Naive B cell (primary cell): ENCODE measurements around the gene LPP. TPM values are rescaled to one million over a fixed set of nuclear protein-coding genes. Genes with fewer than 3 reads are reported as not detected.
A peak's percentile ranks its signal among the peaks of the same experiment; 100 is the strongest.

Source experiments
- ATAC-seq, 2 donors: fragments of 150-1000 bp; cut with Tn5 transposase; 2 replicates each; pipeline ENCODE4 v1.10.0; 2021; ENCODE audit warnings: low read depth in 2 of 2, mild to moderate bottlenecking in 2 of 2, moderate library complexity in 2 of 2
- DNase-seq: peaks from one replicate; pipeline ENCODE4 v3.0.0; 2022
- H3K27ac Mint-ChIP-seq, 6 donors: one replicate each; pipeline ENCODE4 v1.8.0; 2020 to 2022; ENCODE audit warnings: mild to moderate bottlenecking in 6 of 6, mixed read lengths in 6 of 6, moderate library complexity in 5 of 6, inconsistent platforms in 2 of 6
- H3K27me3 Mint-ChIP-seq, 3 donors: one replicate each; pipeline ENCODE4 v1.8.0; 2021 to 2022; ENCODE audit warnings: mixed read lengths in 3 of 3, mild to moderate bottlenecking in 1 of 3
- H3K36me3 Mint-ChIP-seq, 2 donors: one replicate each; pipeline ENCODE4 v1.8.0; 2020 to 2022; ENCODE audit warnings: mixed read lengths in 2 of 2, inconsistent platforms in 1 of 2, mild to moderate bottlenecking in 1 of 2
- H3K4me1 Mint-ChIP-seq, 3 donors: one replicate each; pipeline ENCODE4 v1.8.0; 2020 to 2022; ENCODE audit warnings: mixed read lengths in 3 of 3, inconsistent platforms in 1 of 3, mild to moderate bottlenecking in 1 of 3, moderate library complexity in 1 of 3
- H3K4me3 Mint-ChIP-seq, 8 donors: one replicate each; pipeline ENCODE4 v1.8.0; 2020 to 2022; ENCODE audit warnings: mild to moderate bottlenecking in 8 of 8, mixed read lengths in 8 of 8, moderate library complexity in 8 of 8, inconsistent platforms in 2 of 8
- H3K9me3 Mint-ChIP-seq, 7 donors: one replicate each; pipeline ENCODE4 v1.8.0; 2020 to 2022; ENCODE audit warnings: mixed read lengths in 7 of 7, mild to moderate bottlenecking in 5 of 7, inconsistent platforms in 2 of 7, moderate library complexity in 1 of 7
- polyA plus RNA-seq, 6 donors: library from polyadenylated mRNA; unstranded; fragments of 300-500 nt; fragmentation: Illumina TruSeq; gene quantifications; one replicate each; pipeline ENCODE4 v1.2.3, GENCODE V29; 2021; ENCODE audit warnings: low read depth in 6 of 6

Gene LPP
- polyA plus RNA-seq, 6 donors from 2014 or later = 9.6 to 58.6 (median 25.4) TPM

- no peak for ATAC-seq
- Mint-ChIP-seq H3K4me1 (peaks cover 18 to 38% (median 27%) of the 10 kb centered on the region in 3 donors), H3K27me3 (no peaks in the 10 kb centered on the region), H3K9me3 (peaks cover 0 to 3% (median 0%) of the 10 kb centered on the region in 7 donors), H3K4me3 (no peak overlapping the region), H3K36me3 (peaks cover 6 to 27% of the 10 kb centered on the region in 2 donors), H3K27ac (no peak overlapping the region)
- DNase-seq = no peak
Observed at GRCh38 chr3:188473045-188473444, 319.1 kb downstream of the LPP start.

DNA sequence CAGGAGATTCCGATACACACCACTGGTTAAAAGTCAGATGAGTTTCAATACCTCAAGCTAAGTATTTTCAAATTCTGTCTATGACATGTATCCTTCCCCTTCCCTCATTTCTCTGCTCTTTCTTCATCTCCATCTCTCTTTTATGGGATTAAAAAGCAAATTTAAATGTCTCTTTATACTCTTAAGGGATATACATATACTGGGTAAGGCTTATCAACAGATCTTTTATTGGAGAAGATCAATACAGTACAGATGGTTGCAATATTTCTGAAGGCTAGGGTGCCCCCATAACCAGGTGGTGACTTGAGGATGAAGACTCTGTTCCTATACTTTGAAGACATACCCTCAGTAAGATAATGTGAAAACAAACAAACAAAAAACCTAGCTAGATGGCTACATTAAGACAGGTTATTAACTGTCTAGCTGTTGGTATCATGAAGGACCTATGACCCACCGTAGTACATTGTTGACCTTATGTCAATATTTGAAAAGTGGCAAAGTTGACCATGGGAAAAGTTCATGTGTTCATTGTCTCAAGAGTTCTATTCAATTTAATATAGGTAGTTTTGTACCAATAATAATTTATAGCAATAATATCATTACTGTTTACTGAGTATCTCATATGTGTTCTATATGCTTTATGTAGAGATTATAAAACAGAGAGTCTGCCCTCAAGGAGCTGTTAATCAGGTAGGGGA, 319.8 kb downstream of the LPP start:
- DNase-seq = no peak
- H3K27ac Mint-ChIP-seq = peak overlapping the region in 3 of 6 donors; percentile 3 to 69 (median 30)

GRCh38 chr3:188476935-188477334, 323.0 kb downstream of the LPP start:
- Mint-ChIP-seq H3K4me3 (no peak overlapping the region), H3K9me3 (peaks cover 4 to 10% (median 6%) of the 10 kb centered on the region in 7 donors), H3K4me1 (peaks cover 16 to 32% (median 18%) of the 10 kb centered on the region in 3 donors), H3K27ac (peak overlapping the region in 1 of 6 donors; percentile 59), H3K36me3 (peaks cover 10 to 20% of the 10 kb centered on the region in 2 donors), H3K27me3 (no peaks in the 10 kb centered on the region)
- ATAC-seq = no peak
- DNase-seq = no peak

More for the DNA sequence above, 319.8 kb downstream of the LPP start:
- H3K27me3 Mint-ChIP-seq = no peaks in the 10 kb centered on the region
- peaks cover 18 to 38% (median 29%) of the 10 kb centered on the region in 3 donors for H3K4me1 Mint-ChIP-seq
- peaks cover 0 to 3% (median 0%) of the 10 kb centered on the region in 7 donors for H3K9me3 Mint-ChIP-seq
- no peak overlapping the region for H3K4me3 Mint-ChIP-seq
- peaks cover 6 to 21% of the 10 kb centered on the region in 2 donors for H3K36me3 Mint-ChIP-seq
- ATAC-seq = no peak

GRCh38 chr3:188480011-188480410, 326.1 kb downstream of the LPP start:
- DNase-seq (no peak), ATAC-seq (no peak)
- Mint-ChIP-seq H3K27me3 (no peaks in the 10 kb centered on the region), H3K27ac (no peak overlapping the region), H3K4me3 (no peak overlapping the region), H3K36me3 (peaks cover 34 to 35% of the 10 kb centered on the region in 2 donors), H3K4me1 (peaks cover 11 to 20% (median 13%) of the 10 kb centered on the region in 3 donors), H3K9me3 (peaks cover 8 to 16% (median 9%) of the 10 kb centered on the region in 7 donors)

- Mint-ChIP-seq H3K9me3 (peaks cover 8 to 19% (median 14%) of the 10 kb centered on the region in 7 donors), H3K27me3 (no peaks in the 10 kb centered on the region), H3K4me3 (no peak overlapping the region), H3K27ac (no peak overlapping the region), H3K4me1 (peaks cover 5 to 19% (median 12%) of the 10 kb centered on the region in 3 donors), H3K36me3 (peaks cover 39 to 52% of the 10 kb centered on the region in 2 donors)
- ATAC-seq (no peak), DNase-seq (no peak)
Observed at GRCh38 chr3:188482929-188483328, 329.0 kb downstream of the LPP start.

GRCh38 chr3:188486126-188486525, 332.2 kb downstream of the LPP start:
- ATAC-seq (no peak), DNase-seq (no peak)
- peaks cover 39 to 52% of the 10 kb centered on the region in 2 donors for H3K36me3 Mint-ChIP-seq
- H3K27me3 Mint-ChIP-seq = no peaks in the 10 kb centered on the region
- H3K4me1 Mint-ChIP-seq = peaks cover 14 to 36% (median 36%) of the 10 kb centered on the region in 3 donors
- peaks cover 11 to 22% (median 18%) of the 10 kb centered on the region in 7 donors for H3K9me3 Mint-ChIP-seq
- H3K27ac Mint-ChIP-seq = peak overlapping the region in 3 of 6 donors; percentile 12 to 95 (median 89)
- no peak overlapping the region for H3K4me3 Mint-ChIP-seq

GRCh38 chr3:188486952-188487351, 333.0 kb downstream of the LPP start:
- Mint-ChIP-seq H3K27me3 (no peaks in the 10 kb centered on the region), H3K9me3 (peaks cover 5 to 17% (median 11%) of the 10 kb centered on the region in 7 donors), H3K4me1 (peaks cover 15 to 36% (median 35%) of the 10 kb centered on the region in 3 donors), H3K36me3 (peaks cover 35 to 46% of the 10 kb centered on the region in 2 donors), H3K27ac (peak overlapping the region in 5 of 6 donors; percentile 17 to 95 (median 30)), H3K4me3 (no peak overlapping the region)
- no peak for DNase-seq
- no peak for ATAC-seq

- peaks cover 2 to 14% (median 6%) of the 10 kb centered on the region in 7 donors for H3K9me3 Mint-ChIP-seq
- no peak for ATAC-seq
- peak overlapping the region in 4 of 6 donors; percentile 56 to 95 (median 78) for H3K27ac Mint-ChIP-seq
- DNase-seq = no peak
- H3K4me3 Mint-ChIP-seq = peak overlapping the region in 1 of 8 donors; percentile 32
- H3K27me3 Mint-ChIP-seq = no peaks in the 10 kb centered on the region
- H3K36me3 Mint-ChIP-seq = peaks cover 28 to 44% of the 10 kb centered on the region in 2 donors
- H3K4me1 Mint-ChIP-seq = peaks cover 15 to 35% (median 28%) of the 10 kb centered on the region in 3 donors
Observed at GRCh38 chr3:188487652-188488051, 333.7 kb downstream of the LPP start.

DNA sequence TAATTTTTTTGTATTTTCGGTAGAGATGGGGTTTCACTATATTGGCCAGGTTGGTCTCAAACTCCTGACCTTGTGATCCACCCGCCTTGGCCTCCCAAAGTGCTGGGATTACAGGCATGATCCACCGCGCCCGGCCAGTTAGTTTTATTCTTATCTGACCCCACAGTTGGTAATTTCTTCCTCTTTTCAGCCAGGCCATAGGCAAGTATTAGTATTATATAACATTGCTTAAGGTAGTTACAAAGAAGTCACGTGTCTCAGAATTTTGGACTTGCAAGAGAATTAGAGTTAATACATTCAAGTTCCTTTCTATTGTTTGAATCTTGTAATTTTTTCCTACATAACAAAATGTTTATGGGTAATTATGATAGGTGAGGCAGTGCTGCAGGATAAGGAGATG, 334.8 kb downstream of the LPP start:
- H3K36me3 Mint-ChIP-seq = peaks cover 24 to 36% of the 10 kb centered on the region in 2 donors
- peak overlapping the region; percentile 55 to 96 (median 94) for H3K27ac Mint-ChIP-seq
- H3K4me1 Mint-ChIP-seq = peaks cover 15 to 40% (median 34%) of the 10 kb centered on the region in 3 donors
- no peaks in the 10 kb centered on the region for H3K27me3 Mint-ChIP-seq
- H3K9me3 Mint-ChIP-seq = peaks cover 2 to 14% (median 6%) of the 10 kb centered on the region in 7 donors
- DNase-seq (no peak), ATAC-seq (no peak)
- peak overlapping the region in 4 of 8 donors; percentile 14 to 62 (median 34) for H3K4me3 Mint-ChIP-seq

GRCh38 chr3:188489639-188490405, 335.9 kb downstream of the LPP start:
- H3K27ac Mint-ChIP-seq = peak overlapping the region; percentile 92 to 96 (median 96)
- peaks cover 2 to 14% (median 5%) of the 10 kb centered on the region in 7 donors for H3K9me3 Mint-ChIP-seq
- H3K36me3 Mint-ChIP-seq = peaks cover 14 to 31% of the 10 kb centered on the region in 2 donors
- peaks cover 23 to 49% (median 44%) of the 10 kb centered on the region in 3 donors for H3K4me1 Mint-ChIP-seq
- ATAC-seq (peak; percentile 94 to 95), DNase-seq (peak; percentile 79)
- peak overlapping the region; percentile 3 to 73 (median 56) for H3K4me3 Mint-ChIP-seq
- no peaks in the 10 kb centered on the region for H3K27me3 Mint-ChIP-seq

DNA sequence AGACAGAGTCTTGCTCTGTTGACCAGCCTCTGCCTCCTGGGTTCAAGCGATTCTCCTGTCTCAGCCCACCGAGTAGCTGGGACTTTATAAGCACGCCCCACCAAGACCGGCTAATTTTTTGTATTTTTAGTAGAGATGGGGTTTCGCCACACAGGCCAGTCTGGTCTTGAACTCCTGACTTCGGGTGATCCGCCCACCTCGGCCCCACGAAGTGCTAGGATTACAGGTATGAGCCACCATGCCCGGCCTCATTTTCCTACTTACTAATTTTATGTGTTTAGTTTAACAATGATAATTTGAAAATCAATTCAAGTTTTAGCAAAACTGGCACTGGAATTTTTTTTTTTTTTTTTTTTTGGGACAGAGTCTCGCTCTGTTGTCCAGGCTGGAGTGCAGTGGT, 336.5 kb downstream of the LPP start:
- DNase-seq (no peak), ATAC-seq (no peak)
- H3K27ac Mint-ChIP-seq = peak overlapping the region; percentile 53 to 96 (median 94)
- peak overlapping the region in 3 of 8 donors; percentile 44 to 73 (median 62) for H3K4me3 Mint-ChIP-seq
- peaks cover 8 to 26% of the 10 kb centered on the region in 2 donors for H3K36me3 Mint-ChIP-seq
- no peaks in the 10 kb centered on the region for H3K27me3 Mint-ChIP-seq
- H3K9me3 Mint-ChIP-seq = peaks cover 0 to 10% (median 3%) of the 10 kb centered on the region in 7 donors
- H3K4me1 Mint-ChIP-seq = peaks cover 23 to 49% (median 45%) of the 10 kb centered on the region in 3 donors

DNA sequence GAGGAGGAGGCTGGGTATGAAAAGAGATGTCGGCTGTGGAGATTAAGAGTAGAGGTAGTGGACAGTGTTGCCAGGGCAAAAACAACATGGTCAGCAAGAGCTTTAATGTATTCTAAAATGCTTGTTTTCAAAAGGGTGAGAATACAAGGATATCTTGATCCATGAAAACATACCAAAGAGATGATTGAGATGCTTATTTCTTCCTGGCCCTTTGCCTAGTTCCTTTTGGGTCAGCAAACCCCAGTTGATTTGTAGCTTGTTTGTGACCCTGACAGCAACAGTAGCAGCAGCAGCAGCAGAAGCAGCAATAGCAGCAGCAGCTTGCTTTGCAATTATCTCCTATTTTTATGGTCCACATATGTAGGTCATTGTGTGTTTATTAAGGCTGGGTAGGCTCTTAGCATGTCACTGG, 337.3 kb downstream of the LPP start:
- peaks cover 3 to 21% of the 10 kb centered on the region in 2 donors for H3K36me3 Mint-ChIP-seq
- no peaks in the 10 kb centered on the region for H3K27me3 Mint-ChIP-seq
- H3K4me3 Mint-ChIP-seq = no peak overlapping the region
- H3K27ac Mint-ChIP-seq = peak overlapping the region in 5 of 6 donors; percentile 53 to 96 (median 90)
- H3K4me1 Mint-ChIP-seq = peaks cover 23 to 53% (median 45%) of the 10 kb centered on the region in 3 donors
- DNase-seq (no peak), ATAC-seq (no peak)
- peaks cover 0 to 9% (median 3%) of the 10 kb centered on the region in 7 donors for H3K9me3 Mint-ChIP-seq

- ATAC-seq (no peak), DNase-seq (no peak)
- H3K36me3 Mint-ChIP-seq = peaks cover 0 to 14% of the 10 kb centered on the region in 2 donors
- H3K4me3 Mint-ChIP-seq = no peak overlapping the region
- H3K27me3 Mint-ChIP-seq = no peaks in the 10 kb centered on the region
- H3K4me1 Mint-ChIP-seq = peaks cover 8 to 32% (median 31%) of the 10 kb centered on the region in 3 donors
- peaks cover 0 to 2% (median 0%) of the 10 kb centered on the region in 7 donors for H3K9me3 Mint-ChIP-seq
- H3K27ac Mint-ChIP-seq = no peak overlapping the region
Observed at GRCh38 chr3:188496390-188496789, 342.4 kb downstream of the LPP start.
